ENCODE results near the gene ADIPOQ.
"Not testable (repeated sequence)": the region's sequence is repeated elsewhere in the genome, so short reads cannot be mapped to it uniquely, and the experiment has no call there.

Gene ADIPOQ

GRCh38 chr3:186842426-186843038 is at the start of gene ADIPOQ:
Gene ADIPOQ (plus strand): TSS chr3:186842710. CDS start chr3:186853059, 10,349 bp downstream.
- DNase-seq: no peak

GRCh38 chr3:186798239-186798874 is 44.2 kb upstream of the ADIPOQ start:
- no peak for DNase-seq

GRCh38 chr3:186800285-186800684 is 42.2 kb upstream of the ADIPOQ start:
- DNase-seq: no peak

- no peak for DNase-seq
Measured at GRCh38 chr3:186802701-186803100, 39.8 kb upstream of the ADIPOQ start.

GRCh38 chr3:186803447-186803846 is 39.1 kb upstream of the ADIPOQ start:
- DNase-seq: not testable (repeated sequence)

GRCh38 chr3:186806089-186807055 is 36.1 kb upstream of the ADIPOQ start, which contains the start of gene RFC4:
Gene RFC4 (minus strand): TSS chr3:186806482. CDS start chr3:186804713, 1,769 bp downstream.
- peak; percentile 71 for DNase-seq

GRCh38 chr3:186807231-186807630 is 35.3 kb upstream of the ADIPOQ start:
- DNase-seq: no peak

GRCh38 chr3:186810336-186810996 is 32.0 kb upstream of the ADIPOQ start:
- no peak for DNase-seq

- not testable (repeated sequence) for DNase-seq
Measured at GRCh38 chr3:186811313-186811712, 31.2 kb upstream of the ADIPOQ start.

- DNase-seq: no peak
Measured at GRCh38 chr3:186814100-186814499, 28.4 kb upstream of the ADIPOQ start.

GRCh38 chr3:186815435-186815834 is 27.1 kb upstream of the ADIPOQ start:
- no peak for DNase-seq

- DNase-seq: no peak
Measured at GRCh38 chr3:186818516-186818915, 24.0 kb upstream of the ADIPOQ start.

- DNase-seq: no peak
Measured at GRCh38 chr3:186818956-186819355, 23.6 kb upstream of the ADIPOQ start.

- peak; percentile 33 for DNase-seq
Measured at GRCh38 chr3:186821429-186822387, 20.8 kb upstream of the ADIPOQ start.

GRCh38 chr3:186822388-186822759 is 20.1 kb upstream of the ADIPOQ start:
- not testable (repeated sequence) for DNase-seq

GRCh38 chr3:186823386-186823785 is 19.1 kb upstream of the ADIPOQ start:
- DNase-seq: no peak

GRCh38 chr3:186824430-186825139 is 17.9 kb upstream of the ADIPOQ start:
- DNase-seq: no peak

- DNase-seq: no peak
Measured at GRCh38 chr3:186825294-186825821, 17.2 kb upstream of the ADIPOQ start.

GRCh38 chr3:186825872-186826409 is 16.6 kb upstream of the ADIPOQ start:
- DNase-seq: no peak

GRCh38 chr3:186826410-186826975 is 16.0 kb upstream of the ADIPOQ start:
- DNase-seq: no peak
